HepG2 (cell line): ENCODE results near the gene TMEM258. TPM values are rescaled to one million over a fixed set of nuclear protein-coding genes. Genes with fewer than 3 reads are reported as not detected.
A peak's percentile ranks its signal among the peaks of the same experiment; 100 is the strongest.

Experiments
- ATF7 ChIP-seq, 2 experiments: fragments of 450-650 bp in 1 of 2; sonication (generic) in 1 of 2; formaldehyde crosslinking in 1 of 2; IDR thresholded peaks; 2 replicates each; pipeline versions ENCODE4 v1.4.0 to v1.6.1; 2016 to 2020; ENCODE audit warnings: antibody characterized with exemption in 1 of 2, mild to moderate bottlenecking in 1 of 2, missing genetic modification reagents in 1 of 2
- CHD4 ChIP-seq: fragments of 200-600 bp; sonication (generic); IDR thresholded peaks from 2 replicates; pipeline ENCODE4 v1.7.0; 2017; ENCODE audit warnings: mild to moderate bottlenecking, low read length, borderline replicate concordance
- DR1 ChIP-seq: sonication (generic); formaldehyde crosslinking; IDR thresholded peaks from 2 replicates; pipeline ENCODE4 v1.8.0; 2021; ENCODE audit warnings: mild to moderate bottlenecking, missing genetic modification reagents, inconsistent platforms
- FIP1L1 ChIP-seq: fragments of 200-400 bp; formaldehyde crosslinking; IDR thresholded peaks from 2 replicates; pipeline ENCODE4 v1.6.1; 2018; ENCODE audit warnings: low read depth, mild to moderate bottlenecking, low read length, moderate library complexity, borderline replicate concordance; ENCODE audit not compliant: insufficient read depth
- JDP2 ChIP-seq: sonication (generic); formaldehyde crosslinking; IDR thresholded peaks from 2 replicates; pipeline ENCODE4 v1.8.1; 2022; ENCODE audit warnings: missing genetic modification reagents, borderline replicate concordance
- KAT7 ChIP-seq: IDR thresholded peaks from 2 replicates; pipeline ENCODE4 v1.6.1; 2018; ENCODE audit warnings: borderline replicate concordance, missing compliant biosample characterization
- KLF11 ChIP-seq: IDR thresholded peaks from 2 replicates; pipeline ENCODE4 v1.6.1; 2016; ENCODE audit warnings: missing compliant biosample characterization
- KLF16 ChIP-seq, 2 experiments: sonication (generic) in 1 of 2; formaldehyde crosslinking in 1 of 2; IDR thresholded peaks; 2 replicates each; pipeline versions ENCODE4 v1.6.1 to v1.8.0; 2016 to 2023; ENCODE audit warnings: missing genetic modification reagents in 2 of 2, missing compliant biosample characterization in 1 of 2
- RBM22 ChIP-seq: fragments of 200-400 bp; formaldehyde crosslinking; optimal IDR thresholded peaks from 2 replicates; pipeline ENCODE3; 2017; ENCODE audit warnings: mild to moderate bottlenecking, low read length, moderate library complexity
- ZNF317 ChIP-seq: sonication (generic); formaldehyde crosslinking; IDR thresholded peaks from 2 replicates; pipeline ENCODE4 v1.5.0; 2020; ENCODE audit warnings: mild to moderate bottlenecking, missing genetic modification reagents
- ZNF567 ChIP-seq: sonication (generic); formaldehyde crosslinking; IDR thresholded peaks from 2 replicates; pipeline ENCODE4 v1.8.1; 2023; ENCODE audit warnings: mild to moderate bottlenecking, missing genetic modification reagents, borderline replicate concordance
- ZNF577 ChIP-seq: sonication (generic); formaldehyde crosslinking; IDR thresholded peaks from 2 replicates; pipeline ENCODE4 v1.4.0; 2020; ENCODE audit warnings: mild to moderate bottlenecking, low read depth, missing genetic modification reagents, borderline replicate concordance
- ZNF761 ChIP-seq: sonication (generic); formaldehyde crosslinking; conservative IDR thresholded peaks from 2 replicates; pipeline ENCODE4 v1.4.0; 2020; ENCODE audit warnings: mild to moderate bottlenecking, missing genetic modification reagents
- polyA plus RNA-seq, 8 experiments: library from polyadenylated mRNA; depleted of rRNA in 3 of 8; stranded (reverse) in 7 of 8; unstranded in 1 of 8; fragments of >200 nt; fragmentation: Illumina TruSeq in 4 of 8; extraction: Trizol in 4 of 8; gene quantifications; 2 replicates each; pipeline versions ENCODE4 v1.2.1 to v1.2.3, GENCODE V29; 2011 to 2016; ENCODE audit warnings: low read depth in 4 of 8, missing spikeins in 1 of 8, mixed read lengths in 1 of 8; ENCODE audit not compliant: insufficient read depth in 1 of 8
- total RNA-seq, 5 experiments: library from RNA; depleted of rRNA; stranded (reverse); fragments of >200 nt; fragmentation: Illumina TruSeq; extraction: Trizol; gene quantifications; 2 replicates each; pipeline ENCODE4 v1.2.3, GENCODE V29; 2016; ENCODE audit warnings: low read depth in 1 of 5
- TF ChIP-seq, protein P1 (sequence below): sonication (generic); formaldehyde crosslinking; IDR thresholded peaks from 2 replicates; pipeline ENCODE4 v1.4.0; 2020; ENCODE audit warnings: mild to moderate bottlenecking, missing genetic modification reagents
- TF ChIP-seq, protein P2 (sequence below): sonication (generic); formaldehyde crosslinking; IDR thresholded peaks from 2 replicates; pipeline ENCODE4 v1.4.0; 2020; ENCODE audit warnings: missing genetic modification reagents
- TF ChIP-seq, protein P3 (sequence below): sonication (generic); formaldehyde crosslinking; IDR thresholded peaks from 2 replicates; pipeline ENCODE4 v1.5.1; 2020; ENCODE audit warnings: mild to moderate bottlenecking, missing genetic modification reagents, moderate library complexity

Gene TMEM258
- total and polyA plus RNA-seq, 2 of the 13 experiments (the other 11 are each of a cell fraction or from before 2014, with no cell fraction given) = 175 to 424 TPM

DNA sequence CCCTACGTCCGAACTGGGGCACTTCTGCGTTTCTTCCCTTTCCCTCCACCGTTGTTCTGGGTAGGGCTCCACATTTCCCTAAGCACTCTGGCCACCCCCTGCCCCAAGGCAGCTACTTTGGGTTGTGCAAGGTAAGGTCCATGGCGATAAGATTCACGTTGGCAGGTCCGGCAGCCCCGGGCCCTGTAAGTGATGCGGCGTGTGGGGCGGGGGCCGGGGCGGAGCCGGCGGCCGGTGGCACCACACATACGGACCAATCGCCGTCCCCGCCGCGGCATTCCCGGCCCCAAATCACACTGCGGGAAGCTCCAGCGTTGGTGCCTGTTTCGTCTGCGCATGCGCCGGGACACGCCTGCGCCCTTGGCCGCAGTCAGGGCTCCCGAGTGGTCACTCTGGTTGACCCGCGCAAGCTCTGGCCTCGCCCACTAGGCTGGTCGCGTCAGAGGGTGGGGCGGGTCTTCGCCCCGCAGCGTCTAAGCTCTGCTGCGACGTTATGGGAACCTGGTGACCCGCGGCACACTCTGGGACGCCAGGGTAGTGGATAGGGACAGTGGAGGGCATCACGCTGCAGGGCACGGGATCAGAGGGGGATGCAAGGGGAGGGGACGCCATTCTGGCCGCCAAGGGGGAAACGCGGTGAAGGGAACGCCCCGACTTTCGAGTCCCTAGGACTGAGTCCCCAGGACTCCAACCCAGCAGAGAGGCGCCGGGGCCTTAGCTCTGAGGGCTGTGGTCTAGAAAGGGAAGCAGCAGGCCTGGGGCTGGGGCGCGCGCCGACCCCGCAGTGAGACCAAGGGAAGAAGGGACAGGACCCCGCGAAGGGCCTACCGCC lies 22.8 kb upstream of the TMEM258 start (continued):
- TF ChIP-seq ZNF577 (CRISPR knock-in tag) (no peak), RBM22 (no peak), JDP2 (no peak), ATF7 (IDR thresholded peaks at IDR 0.05) (no peak), ATF7 (CRISPR knock-in tag; IDR thresholded peaks at IDR 0.05) (no peak; the same call in 1 of the 2 replicates), FIP1L1 (0 out of 2 replicates have a peak, but pooled peaks have one; percentile 84), DR1 (peak; percentile 86), KAT7 (CRISPR knock-in tag) (no peak; the same call in 1 of the 2 replicates), ZNF567 (CRISPR knock-in tag) (peak; percentile 64; the same call in 1 of the 2 replicates), ZNF761 (CRISPR knock-in tag) (no peak), KLF11 (CRISPR knock-in tag) (no peak), KLF16 (CRISPR knock-in tag; IDR thresholded peaks at IDR 0.05) (peak in 1 of 2 experiments; percentile 13; a peak in 2 of 4 replicates), CHD4 (no peak), ZNF317 (CRISPR knock-in tag) (peak; percentile 71; the same call in 1 of the 2 replicates)
- TF ChIP-seq, protein P1, sequence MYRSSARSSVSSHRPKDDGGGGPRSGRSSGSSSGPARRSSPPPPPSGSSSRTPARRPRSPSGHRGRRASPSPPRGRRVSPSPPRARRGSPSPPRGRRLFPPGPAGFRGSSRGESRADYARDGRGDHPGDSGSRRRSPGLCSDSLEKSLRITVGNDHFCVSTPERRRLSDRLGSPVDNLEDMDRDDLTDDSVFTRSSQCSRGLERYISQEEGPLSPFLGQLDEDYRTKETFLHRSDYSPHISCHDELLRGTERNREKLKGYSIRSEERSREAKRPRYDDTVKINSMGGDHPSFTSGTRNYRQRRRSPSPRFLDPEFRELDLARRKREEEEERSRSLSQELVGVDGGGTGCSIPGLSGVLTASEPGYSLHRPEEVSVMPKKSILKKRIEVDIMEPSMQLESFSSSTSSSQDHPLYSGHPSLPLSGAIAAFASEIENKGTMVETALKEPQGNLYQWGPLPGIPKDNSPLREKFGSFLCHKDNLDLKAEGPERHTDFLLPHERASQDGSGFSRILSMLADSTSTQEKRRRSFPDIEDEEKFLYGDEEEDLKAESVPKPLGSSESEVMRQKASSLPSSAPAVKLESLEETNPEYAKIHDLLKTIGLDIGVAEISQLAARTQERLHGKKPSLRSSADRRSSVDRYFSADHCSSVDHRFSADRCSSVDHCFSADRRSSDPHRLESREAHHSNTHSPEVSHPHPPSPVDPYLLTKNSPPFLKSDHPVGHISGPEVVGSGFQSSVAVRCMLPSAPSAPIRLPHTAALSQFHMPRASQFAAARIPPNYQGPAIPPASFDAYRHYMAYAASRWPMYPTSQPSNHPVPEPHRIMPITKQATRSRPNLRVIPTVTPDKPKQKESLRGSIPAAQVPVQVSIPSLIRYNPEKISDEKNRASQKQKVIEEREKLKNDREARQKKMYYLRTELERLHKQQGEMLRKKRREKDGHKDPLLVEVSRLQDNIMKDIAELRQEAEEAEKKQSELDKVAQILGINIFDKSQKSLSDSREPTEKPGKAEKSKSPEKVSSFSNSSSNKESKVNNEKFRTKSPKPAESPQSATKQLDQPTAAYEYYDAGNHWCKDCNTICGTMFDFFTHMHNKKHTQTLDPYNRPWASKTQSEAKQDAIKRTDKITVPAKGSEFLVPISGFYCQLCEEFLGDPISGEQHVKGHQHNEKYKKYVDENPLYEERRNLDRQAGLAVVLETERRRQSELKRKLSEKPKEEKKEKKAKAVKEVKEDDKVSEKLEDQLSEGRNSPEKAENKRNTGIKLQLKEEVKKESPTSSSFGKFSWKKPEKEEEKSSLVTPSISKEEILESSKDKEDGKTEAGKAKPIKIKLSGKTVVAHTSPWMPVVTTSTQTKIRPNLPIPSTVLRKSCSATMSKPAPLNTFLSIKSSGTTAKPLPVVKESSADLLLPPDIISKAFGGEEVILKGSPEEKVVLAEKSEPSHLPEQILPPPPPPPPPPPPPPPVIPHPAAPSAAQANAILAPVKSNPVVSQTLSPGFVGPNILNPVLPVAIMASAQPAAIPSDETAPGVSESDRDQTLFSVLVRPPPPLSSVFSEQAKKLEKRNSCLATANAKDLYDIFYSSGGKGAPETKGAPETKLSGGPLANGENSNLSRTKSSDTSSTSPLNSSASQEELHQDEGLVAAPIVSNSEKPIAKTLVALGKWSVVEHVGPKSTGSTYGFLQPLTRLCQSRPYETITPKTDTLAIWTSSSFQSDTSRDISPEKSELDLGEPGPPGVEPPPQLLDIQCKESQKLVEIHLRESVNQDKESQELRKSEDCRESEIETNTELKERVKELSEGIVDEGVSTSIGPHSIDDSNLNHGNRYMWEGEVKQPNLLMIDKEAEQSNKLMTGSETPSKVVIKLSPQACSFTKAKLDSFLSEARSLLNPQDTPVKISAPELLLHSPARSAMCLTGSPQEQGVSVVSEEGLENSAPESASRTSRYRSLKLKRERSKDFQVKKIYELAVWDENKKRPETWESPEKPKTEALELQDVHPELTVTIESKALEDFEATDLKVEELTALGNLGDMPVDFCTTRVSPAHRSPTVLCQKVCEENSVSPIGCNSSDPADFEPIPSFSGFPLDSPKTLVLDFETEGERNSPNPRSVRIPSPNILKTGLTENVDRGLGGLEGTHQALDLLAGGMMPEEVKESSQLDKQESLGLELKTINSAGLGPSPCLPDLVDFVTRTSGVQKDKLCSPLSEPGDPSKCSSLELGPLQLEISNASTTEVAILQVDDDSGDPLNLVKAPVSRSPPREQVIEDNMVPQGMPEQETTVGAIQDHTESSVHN (CRISPR knock-in tag) = no peak
- TF ChIP-seq, protein P2, sequence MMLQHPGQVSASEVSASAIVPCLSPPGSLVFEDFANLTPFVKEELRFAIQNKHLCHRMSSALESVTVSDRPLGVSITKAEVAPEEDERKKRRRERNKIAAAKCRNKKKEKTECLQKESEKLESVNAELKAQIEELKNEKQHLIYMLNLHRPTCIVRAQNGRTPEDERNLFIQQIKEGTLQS (CRISPR knock-in tag) = no peak
- TF ChIP-seq, protein P3, sequence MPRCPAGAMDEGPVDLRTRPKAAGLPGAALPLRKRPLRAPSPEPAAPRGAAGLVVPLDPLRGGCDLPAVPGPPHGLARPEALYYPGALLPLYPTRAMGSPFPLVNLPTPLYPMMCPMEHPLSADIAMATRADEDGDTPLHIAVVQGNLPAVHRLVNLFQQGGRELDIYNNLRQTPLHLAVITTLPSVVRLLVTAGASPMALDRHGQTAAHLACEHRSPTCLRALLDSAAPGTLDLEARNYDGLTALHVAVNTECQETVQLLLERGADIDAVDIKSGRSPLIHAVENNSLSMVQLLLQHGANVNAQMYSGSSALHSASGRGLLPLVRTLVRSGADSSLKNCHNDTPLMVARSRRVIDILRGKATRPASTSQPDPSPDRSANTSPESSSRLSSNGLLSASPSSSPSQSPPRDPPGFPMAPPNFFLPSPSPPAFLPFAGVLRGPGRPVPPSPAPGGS (CRISPR knock-in tag) = peak; percentile 15; the same call in 1 of the 2 replicates
